ENCODE results near the gene ITCH. TPM values are rescaled to one million over a fixed set of nuclear protein-coding genes. Genes with fewer than 3 reads are reported as not detected.

The ITCH gene
- total RNA-seq, result 10 to 100 TPM; 34.1 to 47.5 (median 39.6) TPM
- 1 to 10 TPM; 6.7 to 7.7 TPM for polyA plus RNA-seq
- long read RNA-seq, donor 1, full-length matches to known transcripts, result 12 of 21 reads
- long read RNA-seq, donor 1, partial matches to known transcripts, result 5 of 21 reads
- long read RNA-seq, donor 1, other reads (novel, unspliced or antisense), result 4 of 21 reads
- long read RNA-seq, donor 2, full-length matches to known transcripts, result 4 of 21 reads
- long read RNA-seq, donor 2, partial matches to known transcripts, result 7 of 21 reads
- long read RNA-seq, donor 2, other reads (novel, unspliced or antisense), result 10 of 21 reads
- long read RNA-seq, donor 3, full-length matches to known transcripts, result 8 of 29 reads
- long read RNA-seq, donor 3, partial matches to known transcripts, result 11 of 29 reads
- long read RNA-seq, donor 3, other reads (novel, unspliced or antisense), result 10 of 29 reads

- TF ChIP-seq, protein P1, sequence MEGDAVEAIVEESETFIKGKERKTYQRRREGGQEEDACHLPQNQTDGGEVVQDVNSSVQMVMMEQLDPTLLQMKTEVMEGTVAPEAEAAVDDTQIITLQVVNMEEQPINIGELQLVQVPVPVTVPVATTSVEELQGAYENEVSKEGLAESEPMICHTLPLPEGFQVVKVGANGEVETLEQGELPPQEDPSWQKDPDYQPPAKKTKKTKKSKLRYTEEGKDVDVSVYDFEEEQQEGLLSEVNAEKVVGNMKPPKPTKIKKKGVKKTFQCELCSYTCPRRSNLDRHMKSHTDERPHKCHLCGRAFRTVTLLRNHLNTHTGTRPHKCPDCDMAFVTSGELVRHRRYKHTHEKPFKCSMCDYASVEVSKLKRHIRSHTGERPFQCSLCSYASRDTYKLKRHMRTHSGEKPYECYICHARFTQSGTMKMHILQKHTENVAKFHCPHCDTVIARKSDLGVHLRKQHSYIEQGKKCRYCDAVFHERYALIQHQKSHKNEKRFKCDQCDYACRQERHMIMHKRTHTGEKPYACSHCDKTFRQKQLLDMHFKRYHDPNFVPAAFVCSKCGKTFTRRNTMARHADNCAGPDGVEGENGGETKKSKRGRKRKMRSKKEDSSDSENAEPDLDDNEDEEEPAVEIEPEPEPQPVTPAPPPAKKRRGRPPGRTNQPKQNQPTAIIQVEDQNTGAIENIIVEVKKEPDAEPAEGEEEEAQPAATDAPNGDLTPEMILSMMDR (IDR thresholded peaks at IDR 0.05), result no peak
- peaks cover 0 to 5% (median 0%) of the 10 kb centered on the region in 9 donors for H3K36me3 ChIP-seq
- WGBS, 2 donors, result 0 to 1% methylated on average over 32 of the region's 32 CpGs
- intact Hi-C loops (cut with DNase I), result no loop called here
- H3K27ac ChIP-seq, result peak within 1 kb of the TSS; percentile 84 to 98 (median 96)
- peak; percentile 95 to 96 for DNase-seq
- peak within 1 kb of the TSS; percentile 59 to 97 (median 90) for H3K4me3 ChIP-seq
- H3K4me1 ChIP-seq, result peaks cover 3 to 48% (median 40%) of the 10 kb centered on the region in 9 donors
- no peaks in the 10 kb centered on the region for H3K9me3 ChIP-seq
- H3K27me3 ChIP-seq, result no peaks in the 10 kb centered on the region
- peak; percentile 99 to 100 (median 100) for ATAC-seq
Observed at GRCh38 chr20:34363062-34363464, at the start of gene ITCH. TSS of gene ITCH (plus strand) at chr20:34363273. CDS start at chr20:34393812, 30,539 bp downstream.

DNA sequence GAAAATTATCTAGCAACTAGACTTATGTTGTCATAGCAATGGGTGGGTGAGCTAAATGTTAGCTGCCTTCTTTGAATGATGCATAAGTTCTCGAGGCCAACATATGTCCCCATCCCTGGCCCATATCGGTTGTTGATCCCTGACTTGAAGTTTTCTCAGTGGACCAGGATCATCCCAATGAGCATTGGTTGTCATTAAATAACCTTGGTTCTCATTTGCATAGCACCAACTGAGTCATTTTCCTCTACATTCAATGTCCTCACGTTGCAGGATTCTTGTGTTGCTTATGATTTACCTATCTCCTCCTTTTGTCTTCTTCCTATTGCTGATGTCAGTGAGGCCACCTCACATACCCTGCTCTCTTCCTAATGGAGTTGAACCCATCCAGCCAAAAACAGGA lies 47.8 kb upstream of the ITCH start:
- H3K9me3 ChIP-seq, result no peaks in the 10 kb centered on the region
- H3K4me1 ChIP-seq, result peaks cover 3 to 22% (median 17%) of the 10 kb centered on the region in 9 donors
- H3K27ac ChIP-seq, result no peak overlapping the region
- H3K4me3 ChIP-seq, result no peak overlapping the region
- H3K36me3 ChIP-seq, result no peaks in the 10 kb centered on the region
- H3K27me3 ChIP-seq, result peaks cover 0 to 19% (median 11%) of the 10 kb centered on the region in 7 donors
- intact Hi-C loops (cut with DNase I), result loop anchor here in 8 of 10 donors (10.0 kb wide), 5 partner anchors 160 to 460 kb away; partner anchors contain the start of gene TP53INP2 (in 1 of the 8)
- ATAC-seq, result no peak
- DNase-seq, result no peak
- 90 to 95% methylated on average over 3 of the region's 3 CpGs for WGBS, 2 donors
- TF ChIP-seq, protein P1 (IDR thresholded peaks at IDR 0.05), result no peak

DNA sequence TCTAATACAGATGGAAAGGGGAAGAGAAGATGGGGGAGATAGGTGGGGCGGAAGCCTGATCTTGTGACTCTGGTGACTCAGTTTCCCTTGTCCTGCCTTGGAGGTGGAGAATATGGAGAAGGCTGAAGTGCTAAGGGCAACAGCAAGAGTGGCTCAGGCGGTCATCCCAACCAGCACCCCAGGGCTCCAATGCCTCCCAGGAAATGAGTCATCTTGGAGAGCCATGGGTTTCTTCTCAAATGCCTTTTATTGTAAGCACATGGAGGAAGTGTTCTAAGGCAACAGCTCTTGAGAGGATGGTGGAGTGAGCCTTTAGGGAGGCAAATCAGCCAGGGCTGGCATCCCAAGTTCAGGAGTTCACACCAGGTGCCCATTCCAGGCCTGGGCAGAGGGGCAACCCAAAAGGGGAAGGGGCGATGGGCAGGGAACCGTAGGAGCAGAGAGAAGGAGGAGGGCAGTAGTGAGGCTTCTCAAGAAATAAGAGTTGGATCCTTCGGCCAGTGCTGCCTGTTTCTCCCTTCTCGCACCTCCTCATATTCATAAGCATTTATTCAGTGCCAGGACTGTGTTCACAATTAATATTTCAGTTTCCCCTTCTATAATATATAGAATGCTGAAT lies 46.8 kb upstream of the ITCH start:
- Histone ChIP-seq H3K36me3 (no peaks in the 10 kb centered on the region), H3K27ac (no peak overlapping the region), H3K4me1 (peaks cover 3 to 19% (median 13%) of the 10 kb centered on the region in 9 donors), H3K27me3 (peaks cover 0 to 13% (median 10%) of the 10 kb centered on the region in 7 donors), H3K9me3 (no peaks in the 10 kb centered on the region), H3K4me3 (no peak overlapping the region)
- 90 to 94% methylated on average over 6 of the region's 6 CpGs for WGBS, 2 donors
- no peak for DNase-seq
- intact Hi-C loops (cut with DNase I), result loop anchor here in 8 of 10 donors (10.0 kb wide), 5 partner anchors 158 to 458 kb away; partner anchors contain the start of gene TP53INP2 (in 1 of the 8)
- ATAC-seq, result no peak
- TF ChIP-seq, protein P1 (IDR thresholded peaks at IDR 0.05), result no peak
